Prostate gland (tissue), 2 donors: ENCODE measurements around the gene MAGI2.

Source experiments
- POLR2A ChIP-seq: fragments of 450-650 bp; IDR thresholded peaks from one replicate; pipeline ENCODE4 v1.6.1; 2016; ENCODE audit warnings: antibody characterized with exemption, mild to moderate bottlenecking
- POLR2AphosphoS5 ChIP-seq: sonication (generic); formaldehyde crosslinking; IDR thresholded peaks from one replicate; pipeline ENCODE4 v1.6.1; 2017; ENCODE audit warnings: antibody characterized with exemption
- TF ChIP-seq, protein P1 (sequence below), 4 experiments: fragments of 200-600 bp in 2 of 4; fragments of 450-650 bp in 2 of 4; sonication (generic) in 2 of 4; IDR thresholded peaks; 1 replicate in 3 of 4; 2 replicates in 1 of 4; pipeline ENCODE4 v1.5.1; 2016 to 2019; ENCODE audit warnings: antibody characterized with exemption in 4 of 4, mild to moderate bottlenecking in 2 of 4, moderate library complexity in 2 of 4

DNA sequence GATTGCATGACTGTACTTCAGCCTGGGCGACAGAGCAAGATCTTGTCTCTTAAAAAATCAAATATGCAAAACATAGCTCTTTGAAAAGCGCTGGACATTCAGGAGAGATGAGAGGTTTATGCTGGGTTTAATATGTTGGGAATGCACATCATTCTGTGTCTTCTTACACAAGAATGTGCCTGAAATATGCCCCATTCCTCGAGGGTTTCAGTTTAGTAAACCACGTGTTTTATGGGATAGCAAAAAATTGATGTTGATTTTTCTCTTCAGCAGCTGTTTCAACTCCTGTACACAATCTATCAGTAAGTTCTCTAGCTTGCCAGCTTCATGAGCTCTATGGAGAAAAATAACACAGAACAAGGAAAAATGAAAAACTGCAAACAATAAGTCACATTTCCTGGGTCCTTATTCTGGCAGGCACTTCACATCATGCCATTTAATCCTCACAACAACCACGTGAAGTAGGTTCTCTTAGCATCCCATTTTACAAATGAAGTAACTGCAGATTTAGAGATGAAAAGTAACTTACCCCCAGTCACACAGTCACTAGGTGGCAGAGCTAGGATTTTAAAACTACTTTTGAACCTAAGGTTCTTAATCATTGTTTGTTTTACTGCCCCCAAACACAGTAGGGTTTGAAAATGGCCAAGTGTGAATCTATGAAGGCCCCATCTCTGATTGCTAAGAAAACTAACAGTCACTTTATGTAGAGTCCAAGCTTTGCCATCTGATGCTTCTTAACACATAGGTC, 1231.3 kb downstream of the MAGI2 start:
- TF ChIP-seq, protein P1, sequence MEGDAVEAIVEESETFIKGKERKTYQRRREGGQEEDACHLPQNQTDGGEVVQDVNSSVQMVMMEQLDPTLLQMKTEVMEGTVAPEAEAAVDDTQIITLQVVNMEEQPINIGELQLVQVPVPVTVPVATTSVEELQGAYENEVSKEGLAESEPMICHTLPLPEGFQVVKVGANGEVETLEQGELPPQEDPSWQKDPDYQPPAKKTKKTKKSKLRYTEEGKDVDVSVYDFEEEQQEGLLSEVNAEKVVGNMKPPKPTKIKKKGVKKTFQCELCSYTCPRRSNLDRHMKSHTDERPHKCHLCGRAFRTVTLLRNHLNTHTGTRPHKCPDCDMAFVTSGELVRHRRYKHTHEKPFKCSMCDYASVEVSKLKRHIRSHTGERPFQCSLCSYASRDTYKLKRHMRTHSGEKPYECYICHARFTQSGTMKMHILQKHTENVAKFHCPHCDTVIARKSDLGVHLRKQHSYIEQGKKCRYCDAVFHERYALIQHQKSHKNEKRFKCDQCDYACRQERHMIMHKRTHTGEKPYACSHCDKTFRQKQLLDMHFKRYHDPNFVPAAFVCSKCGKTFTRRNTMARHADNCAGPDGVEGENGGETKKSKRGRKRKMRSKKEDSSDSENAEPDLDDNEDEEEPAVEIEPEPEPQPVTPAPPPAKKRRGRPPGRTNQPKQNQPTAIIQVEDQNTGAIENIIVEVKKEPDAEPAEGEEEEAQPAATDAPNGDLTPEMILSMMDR (IDR thresholded peaks at IDR 0.05), result no peak
- TF ChIP-seq POLR2A (no peak), POLR2AphosphoS5 (no peak)
